Breast epithelium (tissue), 3 donors: ENCODE data around the gene BMI1.

Experiments
- POLR2A ChIP-seq: fragments of 450-650 bp; IDR thresholded peaks from one replicate; pipeline ENCODE4 v1.6.1; 2016; ENCODE audit warnings: antibody characterized with exemption, mild to moderate bottlenecking, moderate library complexity
- TF ChIP-seq, protein P1 (sequence below), 3 donors: fragments of 450-650 bp; IDR thresholded peaks; one replicate each; pipeline ENCODE4 v1.5.1; 2016 to 2017; ENCODE audit warnings: antibody characterized with exemption in 3 of 3, mild to moderate bottlenecking in 3 of 3, moderate library complexity in 3 of 3

DNA sequence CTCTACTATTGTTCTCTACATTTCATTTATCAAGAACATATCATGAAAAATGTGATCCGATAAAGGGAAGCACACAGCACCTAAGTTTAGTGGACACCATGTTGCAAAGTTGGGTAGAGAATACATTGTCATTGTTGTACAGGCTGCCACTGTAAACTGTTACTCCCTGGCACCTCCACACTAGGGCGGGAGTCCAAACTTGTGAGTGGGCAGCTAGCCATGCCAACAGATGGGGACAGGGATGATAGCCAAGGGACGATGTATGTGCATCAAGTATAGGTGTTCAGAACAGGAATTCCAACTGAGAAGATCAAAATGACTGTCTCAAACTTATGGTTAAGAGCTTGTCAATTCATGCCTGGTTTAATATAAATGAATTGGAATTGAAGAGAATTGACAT, 35.8 kb upstream of the BMI1 start:
- TF ChIP-seq, protein P1, sequence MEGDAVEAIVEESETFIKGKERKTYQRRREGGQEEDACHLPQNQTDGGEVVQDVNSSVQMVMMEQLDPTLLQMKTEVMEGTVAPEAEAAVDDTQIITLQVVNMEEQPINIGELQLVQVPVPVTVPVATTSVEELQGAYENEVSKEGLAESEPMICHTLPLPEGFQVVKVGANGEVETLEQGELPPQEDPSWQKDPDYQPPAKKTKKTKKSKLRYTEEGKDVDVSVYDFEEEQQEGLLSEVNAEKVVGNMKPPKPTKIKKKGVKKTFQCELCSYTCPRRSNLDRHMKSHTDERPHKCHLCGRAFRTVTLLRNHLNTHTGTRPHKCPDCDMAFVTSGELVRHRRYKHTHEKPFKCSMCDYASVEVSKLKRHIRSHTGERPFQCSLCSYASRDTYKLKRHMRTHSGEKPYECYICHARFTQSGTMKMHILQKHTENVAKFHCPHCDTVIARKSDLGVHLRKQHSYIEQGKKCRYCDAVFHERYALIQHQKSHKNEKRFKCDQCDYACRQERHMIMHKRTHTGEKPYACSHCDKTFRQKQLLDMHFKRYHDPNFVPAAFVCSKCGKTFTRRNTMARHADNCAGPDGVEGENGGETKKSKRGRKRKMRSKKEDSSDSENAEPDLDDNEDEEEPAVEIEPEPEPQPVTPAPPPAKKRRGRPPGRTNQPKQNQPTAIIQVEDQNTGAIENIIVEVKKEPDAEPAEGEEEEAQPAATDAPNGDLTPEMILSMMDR (IDR thresholded peaks at IDR 0.05), result no peak
- no peak for TF ChIP-seq POLR2A
